HG03066 (cell line): Measurements from ENCODE around the gene STIL.
"Not testable (repeated sequence)": the region's sequence is repeated elsewhere in the genome, so short reads cannot be mapped to it uniquely, and the experiment has no call there.

ENCODE experiments used
- ATAC-seq: cut with Tn5 transposase; IDR thresholded peaks from one replicate; pipeline ENCODE4 v1.9.1; 2021; ENCODE audit warnings: low read depth; ENCODE audit not compliant: unreplicated experiment

Gene STIL

DNA sequence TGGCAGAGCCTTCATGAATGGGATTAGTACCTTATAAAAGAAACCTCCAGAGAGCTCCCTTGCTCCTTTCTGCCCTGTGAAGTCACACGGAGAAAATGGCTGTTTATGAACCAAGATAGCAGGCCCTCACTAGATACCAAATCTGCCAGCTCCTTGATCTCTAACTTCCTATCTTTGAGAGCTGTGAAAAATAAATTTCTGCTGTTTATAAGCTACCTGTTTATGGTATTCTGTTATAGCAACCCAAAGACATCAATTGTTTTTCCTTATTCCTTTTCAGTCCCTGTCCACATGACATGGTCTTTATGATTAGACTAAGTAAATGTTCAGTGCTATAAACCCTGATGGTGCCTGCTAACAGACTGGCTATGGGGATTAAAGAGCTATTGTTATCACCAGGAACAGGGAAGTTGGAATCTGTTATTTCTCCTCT is 9.7 kb upstream of the STIL start:
- no peak for ATAC-seq

GRCh38 chr1:47319968-47320367 is 6.0 kb upstream of the STIL start:
- ATAC-seq, result not testable (repeated sequence)

GRCh38 chr1:47317841-47318240 is 3.9 kb upstream of the STIL start:
- no peak for ATAC-seq

- ATAC-seq, result no peak
Observed at GRCh38 chr1:47309427-47309826, 4.5 kb downstream of the STIL start.

- ATAC-seq, result no peak
Observed at GRCh38 chr1:47302472-47302871, 11.5 kb downstream of the STIL start.

DNA sequence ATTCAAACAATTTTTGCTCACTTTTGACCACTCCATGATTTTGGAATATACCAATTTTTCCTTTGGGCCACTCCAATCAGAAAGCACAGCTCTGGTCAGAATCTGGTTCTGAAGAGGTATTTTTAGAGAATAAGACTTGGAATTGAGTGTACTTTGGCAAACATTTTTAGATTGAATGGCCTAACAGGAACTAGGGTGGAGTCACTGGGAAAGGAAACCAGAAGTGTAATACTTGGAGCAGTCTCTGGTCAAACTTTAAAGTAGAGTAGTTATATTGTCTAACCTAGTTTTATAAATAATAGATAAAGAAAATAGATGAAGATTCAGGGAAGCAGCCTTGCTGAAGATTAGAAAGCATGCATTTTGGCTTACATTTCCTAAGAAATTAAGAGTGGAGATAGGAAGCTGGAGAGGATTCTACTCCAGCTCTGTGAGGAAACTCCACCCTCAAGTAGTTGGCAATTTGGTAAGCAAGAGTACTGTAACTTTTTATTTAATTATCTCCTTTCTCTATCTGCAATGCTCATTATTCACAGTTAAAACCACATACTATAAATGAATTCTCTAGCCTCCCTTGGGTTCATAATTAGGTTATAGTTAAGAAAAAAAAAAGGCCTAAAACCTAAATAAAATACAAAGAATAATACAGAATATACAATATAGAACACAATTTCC is 15.8 kb downstream of the STIL start:
- no peak for ATAC-seq

DNA sequence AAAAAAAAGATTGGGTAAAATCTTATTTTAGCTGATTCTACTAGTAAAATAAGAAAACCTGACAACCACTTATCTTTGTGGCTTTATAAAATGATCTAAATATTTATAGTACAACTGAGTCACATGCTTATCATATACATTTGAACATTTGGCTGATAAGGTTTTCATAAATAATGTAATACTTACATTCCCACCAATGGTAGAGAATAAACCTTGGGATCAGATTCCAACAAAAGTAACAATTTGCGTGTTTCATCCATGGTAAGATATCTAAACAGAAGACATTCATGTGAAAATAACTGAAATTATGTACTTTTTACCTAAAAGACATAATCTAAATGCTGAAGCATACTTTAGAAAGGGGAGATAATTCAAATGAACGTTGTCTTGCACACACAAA is 18.4 kb downstream of the STIL start:
- ATAC-seq, result no peak

DNA sequence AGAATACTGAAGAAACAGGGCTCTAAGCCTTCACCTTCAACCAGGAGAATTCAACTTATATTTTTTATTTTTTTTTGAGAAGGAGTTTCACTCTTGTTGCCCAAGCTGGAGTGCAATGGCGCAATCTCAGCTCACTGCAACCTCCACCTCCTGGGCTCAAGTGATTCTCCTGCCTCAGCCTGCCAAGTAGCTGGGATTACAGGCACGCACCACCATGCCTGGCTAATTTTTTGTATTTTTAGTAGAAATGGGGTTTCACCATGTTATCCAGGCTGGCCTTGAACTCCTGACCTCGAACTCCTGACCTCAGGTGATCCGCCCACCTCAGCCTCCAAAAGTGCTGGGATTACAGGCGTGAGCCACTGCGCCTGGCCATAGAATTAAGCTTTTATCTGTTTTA is 19.1 kb downstream of the STIL start:
- ATAC-seq, result not testable (repeated sequence)

GRCh38 chr1:47288116-47288515 is 25.8 kb downstream of the STIL start:
- ATAC-seq, result not testable (repeated sequence)

- ATAC-seq, result no peak
Observed at GRCh38 chr1:47280142-47280541, 33.8 kb downstream of the STIL start.

- no peak for ATAC-seq
Observed at GRCh38 chr1:47276850-47277249, 37.1 kb downstream of the STIL start.

DNA sequence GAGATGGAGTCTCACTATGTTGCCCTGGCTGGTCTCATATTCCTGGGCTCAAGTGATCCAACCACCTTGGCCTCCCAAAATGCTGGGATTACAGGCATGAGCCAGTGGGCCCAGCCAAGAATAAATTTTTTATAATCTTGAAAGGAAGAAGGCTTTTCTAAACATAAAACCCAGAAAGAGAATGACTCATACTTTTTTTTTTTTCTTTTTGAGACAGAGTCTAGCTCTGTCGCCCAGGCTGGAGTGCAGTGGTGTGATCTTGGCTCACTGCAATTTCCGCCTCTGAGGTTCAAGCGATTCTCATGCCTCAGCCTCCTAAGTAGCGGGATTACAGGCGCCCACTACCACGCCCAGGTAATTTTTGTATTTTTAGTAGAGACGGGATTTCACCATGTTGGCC is 38.1 kb downstream of the STIL start:
- not testable (repeated sequence) for ATAC-seq

DNA sequence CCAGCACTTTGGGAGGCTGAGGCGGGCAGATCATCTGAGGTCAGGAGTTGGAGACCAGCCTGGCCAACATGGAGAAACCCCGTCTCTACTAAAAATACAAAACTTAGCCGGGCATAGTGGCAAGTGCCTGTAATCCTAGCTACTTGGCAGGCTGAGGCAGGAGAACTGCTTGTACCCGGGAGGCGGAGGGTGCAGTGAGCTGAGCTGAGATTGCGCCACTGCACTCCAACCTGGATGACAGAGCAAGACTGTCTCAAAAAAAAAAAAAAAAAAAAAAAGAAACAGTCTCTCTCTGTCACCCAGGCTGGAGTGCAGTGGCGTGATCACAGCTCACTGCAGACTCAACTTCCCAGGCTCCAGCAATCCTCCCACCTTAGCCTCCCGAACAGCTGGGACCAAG is 48.4 kb downstream of the STIL start:
- not testable (repeated sequence) for ATAC-seq

- no peak for ATAC-seq
Observed at GRCh38 chr1:47262787-47263413, 51.0 kb downstream of the STIL start.

DNA sequence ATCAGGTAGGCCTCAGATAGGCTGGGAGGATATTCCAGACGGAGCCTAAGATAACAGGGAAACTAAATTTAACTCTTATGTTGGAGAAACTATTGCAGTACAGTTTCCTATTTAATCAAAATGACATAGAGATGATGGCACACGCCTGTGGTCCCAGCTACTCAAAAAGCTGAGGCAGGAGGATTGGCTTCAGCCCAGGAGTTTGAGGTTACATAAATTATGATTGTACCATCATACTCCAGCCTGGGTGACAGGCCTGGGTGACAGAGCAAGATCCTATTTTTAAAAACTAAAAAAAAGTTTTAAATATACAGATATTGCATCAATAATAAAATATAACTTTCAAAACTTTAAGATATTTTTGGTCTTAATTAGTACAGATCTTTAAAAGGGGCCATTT is 56.7 kb downstream of the STIL start:
- ATAC-seq, result no peak

GRCh38 chr1:47252795-47253194 is 61.2 kb downstream of the STIL start:
- ATAC-seq, result no peak

- no peak for ATAC-seq
Observed at GRCh38 chr1:47252369-47252768, 61.6 kb downstream of the STIL start.

DNA sequence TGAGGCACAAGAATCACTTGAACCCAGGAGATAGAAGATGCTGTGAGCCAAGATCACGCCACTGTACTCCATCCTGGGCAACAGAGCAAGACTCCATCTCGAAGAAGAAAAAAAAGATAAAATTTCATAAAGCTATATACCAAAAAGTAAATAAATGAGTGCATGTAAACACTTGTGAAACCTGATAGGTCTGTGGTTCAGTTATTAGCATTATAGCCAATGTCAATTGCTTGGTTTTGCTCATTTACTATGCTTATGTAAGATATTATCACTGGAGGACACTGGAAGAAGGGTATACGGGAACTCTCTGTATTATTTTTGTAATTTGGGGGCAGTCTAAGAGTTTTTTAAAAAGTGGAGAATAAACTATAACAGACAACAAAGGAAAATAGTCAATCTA is 64.2 kb downstream of the STIL start:
- no peak for ATAC-seq

- no peak for ATAC-seq
Observed at GRCh38 chr1:47244339-47244862, 69.5 kb downstream of the STIL start.

- ATAC-seq, result no peak
Observed at GRCh38 chr1:47243910-47244309, 70.0 kb downstream of the STIL start.

DNA sequence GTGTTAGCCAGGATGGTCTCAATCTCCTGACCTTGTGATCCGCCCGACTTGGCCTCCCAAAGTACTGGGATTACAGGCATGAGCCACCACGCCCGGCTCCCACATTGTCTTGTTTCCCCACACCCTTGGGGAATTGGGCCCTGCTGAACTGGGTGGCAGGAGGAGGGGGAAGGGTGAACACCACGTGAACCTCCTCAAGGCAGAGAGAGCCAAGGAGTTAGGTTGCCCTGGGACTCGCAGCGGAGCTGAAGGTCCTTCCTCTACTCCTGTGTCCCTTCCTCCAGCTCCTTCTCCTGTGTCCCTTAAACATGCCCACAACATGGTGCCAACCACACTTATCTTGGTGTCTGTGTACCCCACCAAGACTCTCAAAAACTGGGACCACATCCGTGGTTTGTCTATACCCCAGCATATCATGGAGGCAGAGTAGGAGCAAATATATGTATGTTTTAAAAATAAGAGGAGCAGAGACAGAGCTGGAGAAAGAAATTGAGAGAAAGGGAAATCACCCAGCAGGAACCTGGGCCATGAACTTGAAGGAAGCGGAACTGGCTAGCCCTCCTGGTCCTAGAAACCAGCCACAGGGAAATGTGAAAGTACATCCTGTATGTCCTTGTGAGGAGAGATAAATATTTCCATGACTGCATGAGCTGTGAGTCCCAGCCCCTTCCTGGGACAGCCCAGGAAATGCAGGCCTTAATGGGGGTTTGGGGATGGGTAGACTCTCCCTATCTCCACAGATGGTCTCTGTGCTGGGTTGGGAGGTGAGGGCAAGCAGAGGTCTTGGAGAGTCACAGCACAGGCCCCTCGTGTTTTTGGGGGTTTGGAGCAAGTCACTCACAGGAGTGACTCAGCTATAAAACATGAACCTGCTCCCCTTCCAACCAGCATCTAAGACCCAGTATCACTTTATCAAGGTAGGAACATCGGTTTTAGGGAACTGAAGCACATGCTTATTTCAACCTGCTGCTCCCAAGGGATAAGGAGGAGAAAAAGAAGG is 72.5 kb downstream of the STIL start:
- ATAC-seq, result no peak
